NCI-H1105 (cell line): ENCODE results near the gene BRWD1.
A peak's percentile ranks its signal among the peaks of the same experiment; 100 is the strongest.
"Not testable (repeated sequence)": the region's sequence is repeated elsewhere in the genome, so short reads cannot be mapped to it uniquely, and the experiment has no call there.

Source experiments
- DNase-seq: peaks from one replicate; lab custom pipeline; 2025; lab: John Stamatoyannopoulos, UW

Gene BRWD1

GRCh38 chr21:39173716-39174680 is 139.4 kb downstream of the BRWD1 start:
- DNase-seq: no peak

GRCh38 chr21:39169906-39170305 is 143.5 kb downstream of the BRWD1 start:
- DNase-seq: no peak

DNA sequence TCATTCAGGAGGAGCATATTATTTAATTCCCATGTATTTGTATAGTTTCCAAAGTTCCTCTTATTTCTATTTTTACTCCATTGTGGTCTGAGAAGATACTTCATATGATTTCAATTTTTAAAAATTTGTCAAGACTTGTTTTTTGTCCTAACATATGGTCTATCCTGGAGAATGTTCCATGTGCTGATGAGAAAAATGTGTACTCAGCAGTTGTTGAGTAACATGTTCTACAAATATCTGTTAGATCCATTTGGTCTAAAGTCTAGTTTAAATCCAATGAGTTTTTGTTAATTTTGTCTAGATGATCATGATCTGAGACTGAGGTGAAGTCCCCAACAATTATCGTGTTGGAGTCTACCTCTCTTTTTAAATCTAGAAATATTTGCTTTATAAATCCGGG is 144.6 kb downstream of the BRWD1 start:
- DNase-seq: no peak

- no peak for DNase-seq
These were observed 148.9 kb downstream of the BRWD1 start for GRCh38 chr21:39164523-39164922.

GRCh38 chr21:39161064-39161463 is 152.4 kb downstream of the BRWD1 start:
- DNase-seq: no peak

DNA sequence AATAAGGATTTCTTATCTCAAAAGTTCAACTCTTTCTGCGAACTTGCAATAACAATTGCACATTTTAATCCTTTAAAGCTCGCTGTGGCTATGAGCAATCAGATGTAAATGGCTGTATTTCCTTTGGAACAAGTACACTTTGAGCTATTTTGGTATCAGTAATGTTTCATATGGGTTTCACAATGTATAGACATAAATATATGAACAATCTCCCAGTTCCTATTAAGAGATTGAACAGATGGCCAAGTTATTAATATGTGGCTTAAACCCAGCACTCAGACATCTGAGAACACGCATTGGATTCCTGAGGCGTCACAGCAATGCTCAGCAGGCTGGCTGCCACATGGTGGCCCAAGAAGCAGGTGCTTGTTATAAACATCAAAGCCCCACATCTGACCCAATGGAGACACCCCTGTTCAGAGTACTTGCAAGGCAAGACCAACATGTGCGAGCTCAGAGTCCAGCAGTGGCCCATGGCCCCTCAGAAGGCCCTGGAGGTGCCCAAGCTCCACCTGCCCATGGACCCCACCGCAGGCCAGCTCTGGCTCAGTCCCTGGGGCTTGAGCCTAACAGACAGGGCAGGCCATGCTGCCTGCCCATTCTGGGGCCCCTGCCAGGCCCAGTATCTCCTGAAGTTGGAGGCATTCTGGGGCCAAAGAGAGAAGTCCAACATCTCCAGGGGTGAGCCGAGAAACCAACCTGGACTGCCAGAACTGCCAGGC is 153.9 kb downstream of the BRWD1 start:
- DNase-seq: no peak

DNA sequence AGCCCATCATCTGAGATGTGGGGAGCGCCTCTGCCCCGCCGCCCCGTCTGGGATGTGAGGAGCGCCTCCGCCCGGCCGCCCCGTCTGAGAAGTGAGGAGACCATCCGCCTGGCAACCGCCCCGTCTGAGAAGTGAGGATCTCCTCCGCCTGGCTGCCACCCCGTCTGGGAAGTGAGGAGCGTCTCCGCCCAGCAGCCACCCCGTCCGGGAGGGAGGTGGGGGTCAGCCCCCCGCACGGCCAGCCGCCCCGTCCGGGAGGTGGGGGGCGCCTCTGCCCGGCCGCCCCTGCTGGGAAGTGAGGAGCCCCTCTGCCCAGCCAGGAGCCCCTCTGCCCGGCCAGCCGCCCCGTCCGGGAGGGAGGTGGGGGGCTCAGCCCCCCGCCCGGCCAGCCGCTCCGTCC is 156.2 kb downstream of the BRWD1 start:
- DNase-seq: not testable (repeated sequence)

GRCh38 chr21:39156024-39156423 is 157.4 kb downstream of the BRWD1 start:
- DNase-seq: no peak

DNA sequence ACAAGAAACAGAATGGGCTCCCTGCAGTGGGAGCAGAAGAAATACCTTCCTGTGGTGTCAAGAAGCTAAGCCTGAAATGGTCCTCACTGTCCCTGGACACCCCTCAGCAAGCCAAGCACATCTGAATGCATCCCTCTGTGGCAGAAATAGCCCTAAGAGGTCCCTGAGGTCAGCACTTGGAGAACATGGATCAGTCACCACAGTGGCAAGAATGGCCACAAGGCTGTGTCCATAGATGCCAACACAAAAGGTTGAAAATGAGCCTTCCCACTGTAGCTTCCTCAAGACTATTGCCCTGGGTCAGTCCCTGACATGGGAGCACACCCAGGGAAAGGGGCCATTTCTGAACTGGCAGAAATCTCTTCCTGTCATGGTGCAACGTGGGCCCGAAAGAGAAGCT is 157.9 kb downstream of the BRWD1 start:
- DNase-seq: no peak

DNA sequence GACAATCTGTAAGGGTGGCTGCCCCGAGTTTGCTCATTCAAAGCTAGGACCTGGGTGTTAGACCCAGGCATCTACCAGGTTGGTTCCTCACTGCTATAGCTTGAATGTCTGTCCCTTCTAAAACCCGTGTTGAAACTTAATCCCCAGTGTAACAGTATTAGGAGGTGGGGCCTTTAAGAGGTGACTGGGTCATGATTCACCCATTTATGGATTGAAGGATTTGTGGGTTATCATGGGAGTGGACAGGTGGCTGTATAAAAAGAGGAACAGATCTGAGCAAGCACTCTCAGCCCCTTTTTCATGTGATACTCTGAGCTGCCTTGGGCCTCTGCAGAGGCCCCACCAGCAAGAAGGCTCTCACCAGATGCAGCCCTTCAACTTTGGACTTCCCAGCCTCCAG is 159.6 kb downstream of the BRWD1 start:
- no peak for DNase-seq

- DNase-seq: no peak
These were observed 160.1 kb downstream of the BRWD1 start for GRCh38 chr21:39153373-39153772.

DNA sequence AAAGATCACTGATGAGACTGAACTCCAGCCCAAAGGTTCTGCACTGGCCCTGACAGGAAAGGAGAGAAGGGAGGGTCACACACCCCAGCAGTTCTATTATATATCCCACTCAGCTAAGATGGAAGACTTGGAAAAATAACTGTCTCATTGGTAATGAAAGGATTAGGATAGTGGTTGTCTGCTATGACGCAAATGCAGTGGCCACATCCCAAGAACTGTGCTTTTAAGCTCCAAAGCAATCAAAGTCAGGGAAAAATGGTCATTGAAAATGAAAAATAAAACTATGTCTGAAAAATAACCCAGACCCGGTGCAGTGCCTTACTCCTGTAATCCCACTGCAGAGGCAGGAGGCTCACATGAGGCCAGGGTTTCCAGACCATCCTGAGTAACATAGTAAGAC is 161.2 kb downstream of the BRWD1 start:
- DNase-seq: no peak

GRCh38 chr21:39150877-39151276 is 162.6 kb downstream of the BRWD1 start:
- DNase-seq: no peak

GRCh38 chr21:39150316-39150715 is 163.1 kb downstream of the BRWD1 start:
- no peak for DNase-seq

GRCh38 chr21:39149882-39150281 is 163.6 kb downstream of the BRWD1 start:
- no peak for DNase-seq

GRCh38 chr21:39148975-39149374 is 164.5 kb downstream of the BRWD1 start:
- no peak for DNase-seq

DNA sequence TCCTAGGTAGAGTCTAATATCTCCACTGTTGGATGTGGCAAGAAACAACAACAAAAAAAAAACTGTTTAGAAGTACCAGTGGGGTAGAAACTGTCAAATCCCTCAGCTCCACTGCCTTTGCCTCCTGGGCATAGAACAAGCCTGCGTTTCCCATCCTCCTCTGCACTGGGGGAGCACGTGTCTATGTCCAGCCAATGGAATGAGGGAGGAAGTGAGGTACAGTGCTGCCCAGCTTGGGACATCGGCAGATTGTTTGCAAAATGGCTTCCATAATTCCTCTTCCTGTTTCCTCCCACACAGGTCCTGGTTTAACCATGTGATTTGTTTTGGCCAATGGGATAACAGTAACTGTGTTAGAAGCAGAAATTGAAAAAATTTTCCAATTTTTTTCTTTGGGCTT is 169.2 kb downstream of the BRWD1 start:
- no peak for DNase-seq

GRCh38 chr21:39142972-39143371 is 170.5 kb downstream of the BRWD1 start:
- DNase-seq: no peak

- DNase-seq: no peak
These were observed 171.9 kb downstream of the BRWD1 start for GRCh38 chr21:39141502-39141901.

- no peak for DNase-seq
These were observed 175.9 kb downstream of the BRWD1 start for GRCh38 chr21:39137248-39138178.

DNA sequence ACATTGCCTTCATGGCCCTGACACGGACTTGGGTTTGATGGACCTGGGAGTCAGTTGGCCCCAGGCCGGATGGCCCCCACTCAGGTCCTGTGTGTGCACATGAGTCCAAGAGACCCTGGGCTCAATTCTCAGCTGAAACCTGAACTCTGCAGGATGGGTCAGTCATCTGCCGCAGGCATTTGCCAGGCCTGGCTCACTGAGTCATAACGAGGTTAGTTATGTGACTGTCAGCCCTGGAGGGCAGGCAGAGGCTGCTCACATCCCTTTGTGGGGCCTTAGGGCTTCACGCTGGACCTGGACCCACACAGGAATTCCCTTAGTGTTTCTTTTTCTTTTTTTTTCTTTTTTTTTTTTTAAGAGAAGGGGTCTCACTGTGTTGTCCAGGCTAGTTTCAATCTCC is 176.7 kb downstream of the BRWD1 start:
- no peak for DNase-seq

- DNase-seq: peak; percentile 36
These were observed 177.3 kb downstream of the BRWD1 start for GRCh38 chr21:39136138-39136537.
